K562 (cell line): ENCODE results near the gene SLC28A1. TPM values are rescaled to one million over a fixed set of nuclear protein-coding genes. Genes with fewer than 3 reads are reported as not detected.

Experiments used
- ATF1 ChIP-seq, 2 experiments: fragments of 450-650 bp in 1 of 2; IDR thresholded peaks; 2 replicates each; pipeline ENCODE4 v1.6.1; 2016; ENCODE audit warnings: missing compliant biosample characterization in 1 of 2, missing genetic modification characterization in 1 of 2
- CBFA2T3 ChIP-seq: fragments of 450-650 bp; IDR thresholded peaks from 2 replicates; pipeline ENCODE4 v1.6.1; 2017
- CC2D1A ChIP-seq: fragments of 450-650 bp; IDR thresholded peaks from 2 replicates; pipeline ENCODE4 v1.6.1; 2017; ENCODE audit warnings: mild to moderate bottlenecking
- CREM ChIP-seq: IDR thresholded peaks from 2 replicates; pipeline ENCODE4 v1.6.1; 2014; ENCODE audit warnings: antibody characterized with exemption, low read depth
- FOXP1 ChIP-seq: sonication (generic); formaldehyde crosslinking; IDR thresholded peaks from 2 replicates; pipeline ENCODE4 v1.8.0; 2022; ENCODE audit warnings: mild to moderate bottlenecking, missing genetic modification reagents
- HDAC3 ChIP-seq: fragments of 450-650 bp; IDR thresholded peaks from 2 replicates; pipeline ENCODE4 v1.6.1; 2018; ENCODE audit warnings: borderline replicate concordance, mild to moderate bottlenecking, moderate library complexity; ENCODE audit not compliant: partially characterized antibody
- JUND ChIP-seq, 2 experiments: IDR thresholded peaks; 2 replicates in 1 of 2; 3 replicates in 1 of 2; pipeline ENCODE4 v1.6.1; 2011; ENCODE audit warnings: borderline replicate concordance in 2 of 2, low read depth in 2 of 2, low read length in 2 of 2, improper control_type of control experiment in 1 of 2, missing biosample characterization in 1 of 2, missing genetic modification characterization in 1 of 2, missing genetic modification reagents in 1 of 2
- MECOM ChIP-seq: fragments of 250-450 bp; sonication (Bioruptor Pico); IDR thresholded peaks from 2 replicates; pipeline ENCODE4 v1.8.0; 2022; ENCODE audit warnings: inconsistent platforms
- MYC ChIP-seq, 2 experiments: fragments of 250-450 bp in 1 of 2; sonication (Bioruptor Pico) in 1 of 2; IDR thresholded peaks; 2 replicates each; pipeline versions ENCODE4 v1.5.1 to v1.6.1; 2012 to 2021; ENCODE audit warnings: low read depth in 2 of 2, borderline replicate concordance in 1 of 2, improper control_type of control experiment in 1 of 2, low read length in 1 of 2, mild to moderate bottlenecking in 1 of 2, moderate library complexity in 1 of 2
- MYNN ChIP-seq, 2 experiments: sonication (generic); formaldehyde crosslinking in 1 of 2; IDR thresholded peaks; 2 replicates each; pipeline versions ENCODE4 v1.5.0 to v1.6.1; 2016 to 2020; ENCODE audit warnings: antibody characterized with exemption in 1 of 2, missing genetic modification reagents in 1 of 2
- NFE2 ChIP-seq: IDR thresholded peaks from 2 replicates; pipeline ENCODE4 v1.6.1; 2014; ENCODE audit warnings: antibody characterized with exemption, low read depth
- RCOR1 ChIP-seq, 2 experiments: IDR thresholded peaks; 2 replicates each; pipeline ENCODE4 v1.6.1; 2012; ENCODE audit warnings: low read depth in 2 of 2, low read length in 2 of 2, borderline replicate concordance in 1 of 2, improper control_type of control experiment in 1 of 2
- RFX1 ChIP-seq: fragments of 450-650 bp; IDR thresholded peaks from 2 replicates; pipeline ENCODE4 v1.6.1; 2016; ENCODE audit warnings: mild to moderate bottlenecking, moderate library complexity
- SAFB ChIP-seq: fragments of 200-400 bp; formaldehyde crosslinking; IDR thresholded peaks from 2 replicates; pipeline ENCODE4 v1.6.1; 2017; ENCODE audit warnings: low read depth, low read length, borderline replicate concordance
- STAT5B ChIP-seq: fragments of 250-450 bp; sonication (Bioruptor Pico); IDR thresholded peaks from 2 replicates; pipeline ENCODE4 v1.8.0; 2021; ENCODE audit warnings: mild to moderate bottlenecking, inconsistent platforms
- ZEB2 ChIP-seq: fragments of 450-650 bp; IDR thresholded peaks from 2 replicates; pipeline ENCODE4 v1.6.1; 2016
- ZNF239 ChIP-seq: fragments of 250-450 bp; sonication (Bioruptor Pico); IDR thresholded peaks from 2 replicates; pipeline ENCODE4 v1.4.0; 2020; ENCODE audit warnings: mild to moderate bottlenecking
- ZNF316 ChIP-seq: fragments of 450-650 bp; IDR thresholded peaks from 2 replicates; pipeline ENCODE4 v1.6.1; 2016
- polyA plus RNA-seq, 8 experiments: library from polyadenylated mRNA; depleted of rRNA in 4 of 8; stranded (reverse) in 5 of 8; unstranded in 3 of 8; fragments of >200 nt; fragmentation: Nextera tagmentation in 2 of 8; fragmentation: Illumina TruSeq in 1 of 8; extraction: Ambion mirVana in 2 of 8; extraction: Trizol in 1 of 8; gene quantifications; 2 replicates each; pipeline versions ENCODE4 v1.2.1 to v1.2.3, GENCODE V29; 2011 to 2014; ENCODE audit warnings: inconsistent platforms in 1 of 8, missing spikeins in 1 of 8
- total RNA-seq, 7 experiments: library from RNA; depleted of rRNA in 6 of 7; stranded (reverse); fragments of >200 nt in 6 of 7; fragmentation: Illumina TruSeq in 2 of 7; extraction: Trizol in 2 of 7; gene quantifications; 2 replicates each; pipeline versions ENCODE4 v1.2.1 to v1.2.3, GENCODE V29; 2011 to 2021; ENCODE audit warnings: low replicate concordance in 1 of 7
- TF ChIP-seq, protein P1 (sequence below), 2 experiments: fragments of 150-350 bp in 1 of 2; IDR thresholded peaks; 2 replicates each; pipeline ENCODE4 v1.6.1; 2012 to 2016; ENCODE audit warnings: low read depth in 2 of 2, low read length in 2 of 2, mild to moderate bottlenecking in 1 of 2, moderate library complexity in 1 of 2
- TF ChIP-seq, protein P2 (sequence below): fragments of 450-650 bp; IDR thresholded peaks from 2 replicates; pipeline ENCODE4 v1.6.1; 2017; ENCODE audit warnings: antibody characterized with exemption, mild to moderate bottlenecking

The SLC28A1 gene
- total and polyA plus RNA-seq, 9 of the 15 experiments (the other 6 are each of a cell fraction or from before 2014, with no cell fraction given) = 0.04 TPM; not detected in 8

DNA sequence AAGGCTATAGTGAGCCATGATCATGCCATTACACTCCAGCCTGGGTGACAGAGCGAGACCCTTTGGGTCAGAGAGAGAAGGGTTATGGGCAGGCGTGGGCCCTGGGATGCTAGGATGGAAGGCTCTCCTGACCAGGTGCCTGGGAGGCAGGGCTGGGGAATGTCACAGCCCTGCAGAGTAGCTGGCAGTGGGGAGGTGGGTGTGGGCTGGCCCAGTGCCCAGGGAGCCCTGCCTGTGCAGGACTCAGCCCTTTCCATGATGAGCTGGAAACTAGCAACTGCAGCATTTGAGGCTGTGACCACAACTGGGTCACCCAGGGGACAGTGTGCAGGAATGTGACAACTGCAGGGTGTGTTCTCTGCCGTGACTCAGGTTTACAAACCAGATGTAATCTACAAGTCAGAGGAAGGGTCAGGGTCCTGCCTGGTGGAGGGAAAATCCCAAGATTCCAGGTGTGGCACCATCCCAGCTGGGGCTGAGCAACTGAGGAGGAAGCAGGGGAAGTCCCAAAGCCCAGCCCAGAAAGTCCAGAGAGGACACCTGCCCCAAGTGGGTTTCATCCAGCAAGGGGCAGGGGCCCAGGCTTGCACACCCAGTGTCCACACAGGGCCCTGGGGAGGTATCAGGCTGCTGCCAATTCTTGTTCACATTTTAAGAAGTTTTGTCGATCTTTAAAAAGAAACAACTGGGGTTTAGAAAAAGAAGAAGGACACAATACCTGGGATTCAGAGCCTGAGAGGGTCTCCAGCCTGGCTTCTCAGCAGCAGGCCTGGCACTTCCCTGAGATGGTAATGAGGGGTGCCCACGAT lies 45.5 kb downstream of the SLC28A1 start (continued):
- TF ChIP-seq, protein P1, sequence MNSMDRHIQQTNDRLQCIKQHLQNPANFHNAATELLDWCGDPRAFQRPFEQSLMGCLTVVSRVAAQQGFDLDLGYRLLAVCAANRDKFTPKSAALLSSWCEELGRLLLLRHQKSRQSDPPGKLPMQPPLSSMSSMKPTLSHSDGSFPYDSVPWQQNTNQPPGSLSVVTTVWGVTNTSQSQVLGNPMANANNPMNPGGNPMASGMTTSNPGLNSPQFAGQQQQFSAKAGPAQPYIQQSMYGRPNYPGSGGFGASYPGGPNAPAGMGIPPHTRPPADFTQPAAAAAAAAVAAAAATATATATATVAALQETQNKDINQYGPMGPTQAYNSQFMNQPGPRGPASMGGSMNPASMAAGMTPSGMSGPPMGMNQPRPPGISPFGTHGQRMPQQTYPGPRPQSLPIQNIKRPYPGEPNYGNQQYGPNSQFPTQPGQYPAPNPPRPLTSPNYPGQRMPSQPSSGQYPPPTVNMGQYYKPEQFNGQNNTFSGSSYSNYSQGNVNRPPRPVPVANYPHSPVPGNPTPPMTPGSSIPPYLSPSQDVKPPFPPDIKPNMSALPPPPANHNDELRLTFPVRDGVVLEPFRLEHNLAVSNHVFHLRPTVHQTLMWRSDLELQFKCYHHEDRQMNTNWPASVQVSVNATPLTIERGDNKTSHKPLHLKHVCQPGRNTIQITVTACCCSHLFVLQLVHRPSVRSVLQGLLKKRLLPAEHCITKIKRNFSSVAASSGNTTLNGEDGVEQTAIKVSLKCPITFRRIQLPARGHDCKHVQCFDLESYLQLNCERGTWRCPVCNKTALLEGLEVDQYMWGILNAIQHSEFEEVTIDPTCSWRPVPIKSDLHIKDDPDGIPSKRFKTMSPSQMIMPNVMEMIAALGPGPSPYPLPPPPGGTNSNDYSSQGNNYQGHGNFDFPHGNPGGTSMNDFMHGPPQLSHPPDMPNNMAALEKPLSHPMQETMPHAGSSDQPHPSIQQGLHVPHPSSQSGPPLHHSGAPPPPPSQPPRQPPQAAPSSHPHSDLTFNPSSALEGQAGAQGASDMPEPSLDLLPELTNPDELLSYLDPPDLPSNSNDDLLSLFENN (IDR thresholded peaks at IDR 0.05; ENCODE audit: low read depth in 2 of 2, low read length in 2 of 2) = no peak
- TF ChIP-seq CREM = peak; percentile 60
- TF ChIP-seq, protein P2, sequence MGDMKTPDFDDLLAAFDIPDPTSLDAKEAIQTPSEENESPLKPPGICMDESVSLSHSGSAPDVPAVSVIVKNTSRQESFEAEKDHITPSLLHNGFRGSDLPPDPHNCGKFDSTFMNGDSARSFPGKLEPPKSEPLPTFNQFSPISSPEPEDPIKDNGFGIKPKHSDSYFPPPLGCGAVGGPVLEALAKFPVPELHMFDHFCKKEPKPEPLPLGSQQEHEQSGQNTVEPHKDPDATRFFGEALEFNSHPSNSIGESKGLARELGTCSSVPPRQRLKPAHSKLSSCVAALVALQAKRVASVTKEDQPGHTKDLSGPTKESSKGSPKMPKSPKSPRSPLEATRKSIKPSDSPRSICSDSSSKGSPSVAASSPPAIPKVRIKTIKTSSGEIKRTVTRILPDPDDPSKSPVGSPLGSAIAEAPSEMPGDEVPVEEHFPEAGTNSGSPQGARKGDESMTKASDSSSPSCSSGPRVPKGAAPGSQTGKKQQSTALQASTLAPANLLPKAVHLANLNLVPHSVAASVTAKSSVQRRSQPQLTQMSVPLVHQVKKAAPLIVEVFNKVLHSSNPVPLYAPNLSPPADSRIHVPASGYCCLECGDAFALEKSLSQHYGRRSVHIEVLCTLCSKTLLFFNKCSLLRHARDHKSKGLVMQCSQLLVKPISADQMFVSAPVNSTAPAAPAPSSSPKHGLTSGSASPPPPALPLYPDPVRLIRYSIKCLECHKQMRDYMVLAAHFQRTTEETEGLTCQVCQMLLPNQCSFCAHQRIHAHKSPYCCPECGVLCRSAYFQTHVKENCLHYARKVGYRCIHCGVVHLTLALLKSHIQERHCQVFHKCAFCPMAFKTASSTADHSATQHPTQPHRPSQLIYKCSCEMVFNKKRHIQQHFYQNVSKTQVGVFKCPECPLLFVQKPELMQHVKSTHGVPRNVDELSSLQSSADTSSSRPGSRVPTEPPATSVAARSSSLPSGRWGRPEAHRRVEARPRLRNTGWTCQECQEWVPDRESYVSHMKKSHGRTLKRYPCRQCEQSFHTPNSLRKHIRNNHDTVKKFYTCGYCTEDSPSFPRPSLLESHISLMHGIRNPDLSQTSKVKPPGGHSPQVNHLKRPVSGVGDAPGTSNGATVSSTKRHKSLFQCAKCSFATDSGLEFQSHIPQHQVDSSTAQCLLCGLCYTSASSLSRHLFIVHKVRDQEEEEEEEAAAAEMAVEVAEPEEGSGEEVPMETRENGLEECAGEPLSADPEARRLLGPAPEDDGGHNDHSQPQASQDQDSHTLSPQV = peak; percentile 52; the same call in 1 of the 2 replicates
- TF ChIP-seq ZEB2 = 0 out of 2 replicates have a peak, but pooled peaks have one; percentile 40
- peak; percentile 74 for TF ChIP-seq JUND (IDR thresholded peaks at IDR 0.05; ENCODE audit: borderline replicate concordance, low read depth, low read length)
- TF ChIP-seq JUND (tag; IDR thresholded peaks at IDR 0.05; ENCODE audit: borderline replicate concordance, low read depth, low read length) = peak; percentile 75; the same call in 1 of the 3 replicates
- TF ChIP-seq ZNF239 = no peak
- no peak for TF ChIP-seq MECOM (CRISPR knock-in tag)
- TF ChIP-seq CC2D1A = no peak
- no peak for TF ChIP-seq SAFB
- TF ChIP-seq FOXP1 (CRISPR knock-in tag) = no peak
- 0 out of 2 replicates have a peak, but pooled peaks have one; percentile 25 for TF ChIP-seq MYC (IDR thresholded peaks at IDR 0.05; ENCODE audit: low read depth, low read length)
- TF ChIP-seq MYC (CRISPR knock-in tag; IDR thresholded peaks at IDR 0.05; ENCODE audit: borderline replicate concordance, low read depth) = no peak
- 0 out of 4 replicates have a peak, but pooled peaks of 1 of the 2 experiments have one; percentile 9 for TF ChIP-seq RCOR1 (IDR thresholded peaks at IDR 0.05; ENCODE audit: borderline replicate concordance in 1 of 2, low read depth in 2 of 2, low read length in 2 of 2)
- TF ChIP-seq RFX1 = peak; percentile 40
- no peak for TF ChIP-seq STAT5B (CRISPR knock-in tag)
- TF ChIP-seq HDAC3 = no peak
- peak; percentile 54 for TF ChIP-seq ZNF316
- peak; percentile 89 for TF ChIP-seq NFE2
- TF ChIP-seq ATF1 (CRISPR knock-in tag; IDR thresholded peaks at IDR 0.05) = no peak
- TF ChIP-seq ATF1 (tag; IDR thresholded peaks at IDR 0.05) = 0 out of 2 replicates have a peak, but pooled peaks have one; percentile 16
- TF ChIP-seq CBFA2T3 = peak; percentile 67
- peak; percentile 56; the same call in 1 of the 2 replicates for TF ChIP-seq MYNN (IDR thresholded peaks at IDR 0.05)
- TF ChIP-seq MYNN (CRISPR knock-in tag; IDR thresholded peaks at IDR 0.05) = no peak
